ENCODE measurements around the gene RAB34. TPM values are rescaled to one million over a fixed set of nuclear protein-coding genes. Genes with fewer than 3 reads are reported as not detected.
A peak's percentile ranks its signal among the peaks of the same experiment; 100 is the strongest.

Gene RAB34
- total RNA-seq, 1 experiment from 2014 or later: 161 TPM

GRCh38 chr17:28741358-28742349, 24.0 kb upstream of the RAB34 start:
- peak overlapping the region; percentile 90 for H3K4me2 ChIP-seq
- no peaks in the 10 kb centered on the region for H3K27me3 ChIP-seq (ENCODE audit: insufficient read depth, low read depth)
- H3K27ac ChIP-seq: peak overlapping the region; percentile 96
- H3K9me2 ChIP-seq (ENCODE audit: insufficient read depth): no peaks in the 10 kb centered on the region
- H3K79me2 ChIP-seq (ENCODE audit: low read depth): peaks cover 26% of the 10 kb centered on the region
- H3K36me3 ChIP-seq (ENCODE audit: low read depth): peaks cover 5% of the 10 kb centered on the region
- H3K4me1 ChIP-seq (replicated peaks; ENCODE audit: insufficient read depth): peaks cover 32% of the 10 kb centered on the region
- peaks cover 45% of the 10 kb centered on the region for H3F3A ChIP-seq (ENCODE audit: insufficient read depth, low read depth)
- DNase-seq: no peak
- TF ChIP-seq, protein P1, sequence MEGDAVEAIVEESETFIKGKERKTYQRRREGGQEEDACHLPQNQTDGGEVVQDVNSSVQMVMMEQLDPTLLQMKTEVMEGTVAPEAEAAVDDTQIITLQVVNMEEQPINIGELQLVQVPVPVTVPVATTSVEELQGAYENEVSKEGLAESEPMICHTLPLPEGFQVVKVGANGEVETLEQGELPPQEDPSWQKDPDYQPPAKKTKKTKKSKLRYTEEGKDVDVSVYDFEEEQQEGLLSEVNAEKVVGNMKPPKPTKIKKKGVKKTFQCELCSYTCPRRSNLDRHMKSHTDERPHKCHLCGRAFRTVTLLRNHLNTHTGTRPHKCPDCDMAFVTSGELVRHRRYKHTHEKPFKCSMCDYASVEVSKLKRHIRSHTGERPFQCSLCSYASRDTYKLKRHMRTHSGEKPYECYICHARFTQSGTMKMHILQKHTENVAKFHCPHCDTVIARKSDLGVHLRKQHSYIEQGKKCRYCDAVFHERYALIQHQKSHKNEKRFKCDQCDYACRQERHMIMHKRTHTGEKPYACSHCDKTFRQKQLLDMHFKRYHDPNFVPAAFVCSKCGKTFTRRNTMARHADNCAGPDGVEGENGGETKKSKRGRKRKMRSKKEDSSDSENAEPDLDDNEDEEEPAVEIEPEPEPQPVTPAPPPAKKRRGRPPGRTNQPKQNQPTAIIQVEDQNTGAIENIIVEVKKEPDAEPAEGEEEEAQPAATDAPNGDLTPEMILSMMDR (conservative IDR thresholded peaks at IDR 0.05): no peak
- TF ChIP-seq EZH2 (IDR thresholded peaks at IDR 0.05; ENCODE audit: low read depth): no peak
- ChIA-PET CTCF (interaction anchor here (2.2 kb wide), 1 partner anchor 14 kb away, joined by 28 read pairs; the partner anchor contains the start of genes NEK8 and TLCD1), POLR2A (ENCODE audit: unreplicated experiment) (no interaction called here)
- no peaks in the 10 kb centered on the region; the same call in 1 of the 2 replicates for H3K9me3 ChIP-seq (ENCODE audit: insufficient read depth, low read depth)
- no TSS peak for BruUV-seq (replicated peaks)
- H2AFZ ChIP-seq: no peak overlapping the region
- H3K4me3 ChIP-seq: no peak overlapping the region
- intact Hi-C loops (cut with micrococcal nuclease; ENCODE audit: unreplicated experiment): no loop called here
- no peaks in the 10 kb centered on the region; the same call in 1 of the 2 replicates for H4K20me1 ChIP-seq (ENCODE audit: insufficient read depth)

DNA sequence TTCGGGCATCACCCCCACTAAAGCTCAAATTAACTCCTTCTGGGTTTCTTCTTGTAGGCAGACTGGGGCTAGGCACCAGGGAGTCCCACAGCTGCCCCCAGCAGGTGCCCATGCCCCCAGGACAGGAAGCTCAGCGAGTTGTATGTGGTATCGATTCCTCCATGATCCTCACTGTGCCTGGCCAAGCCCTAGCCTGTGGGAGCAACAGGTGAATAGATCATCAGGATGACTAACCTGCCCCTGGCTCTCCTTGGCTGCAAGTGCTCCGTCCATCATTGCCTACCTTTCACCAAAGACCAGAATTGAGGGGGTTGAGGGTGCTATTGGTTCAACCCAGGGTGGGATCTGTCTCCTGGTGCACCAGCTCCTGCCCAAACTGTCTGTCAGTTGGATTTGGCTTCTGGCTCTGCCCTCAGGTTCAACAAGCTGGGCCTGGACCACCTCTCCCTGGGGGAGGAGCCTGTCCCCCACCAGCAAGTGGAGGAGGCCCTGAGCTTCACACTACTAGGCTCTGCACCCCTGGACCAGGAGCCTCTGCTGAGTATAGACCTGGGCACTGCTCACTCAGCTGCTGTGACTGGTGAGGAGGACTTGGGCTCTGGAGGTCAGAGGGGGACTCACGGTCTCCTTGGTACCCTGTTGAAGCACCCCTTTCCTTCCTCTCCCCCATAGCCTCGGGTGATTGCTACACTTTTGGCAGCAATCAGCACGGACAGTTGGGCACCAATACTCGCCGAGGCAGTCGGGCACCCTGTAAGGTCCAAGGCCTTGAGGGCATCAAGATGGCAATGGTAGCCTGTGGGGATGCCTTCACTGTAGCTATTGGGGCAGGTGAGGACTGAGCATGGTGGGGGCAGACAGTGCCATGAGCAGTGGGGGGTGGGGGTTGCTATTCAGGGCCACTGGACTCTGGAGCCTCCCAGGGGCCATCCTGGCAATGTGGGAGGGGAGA, 23.0 kb upstream of the RAB34 start:
- Histone ChIP-seq H3K4me3 (no peak overlapping the region), H3K4me2 (no peak overlapping the region), H2AFZ (no peak overlapping the region), H3K4me1 (replicated peaks; ENCODE audit: insufficient read depth) (peaks cover 27% of the 10 kb centered on the region), H3K27me3 (ENCODE audit: insufficient read depth, low read depth) (no peaks in the 10 kb centered on the region), H3F3A (ENCODE audit: insufficient read depth, low read depth) (peaks cover 36% of the 10 kb centered on the region), H3K27ac (no peak overlapping the region), H4K20me1 (ENCODE audit: insufficient read depth) (no peaks in the 10 kb centered on the region; the same call in 1 of the 2 replicates), H3K9me3 (ENCODE audit: insufficient read depth, low read depth) (no peaks in the 10 kb centered on the region; the same call in 1 of the 2 replicates), H3K36me3 (ENCODE audit: low read depth) (peaks cover 5% of the 10 kb centered on the region), H3K79me2 (ENCODE audit: low read depth) (peaks cover 18% of the 10 kb centered on the region), H3K9me2 (ENCODE audit: insufficient read depth) (no peaks in the 10 kb centered on the region)
- no TSS peak for BruUV-seq (replicated peaks)
- intact Hi-C loops (cut with micrococcal nuclease; ENCODE audit: unreplicated experiment): no loop called here
- ChIA-PET POLR2A (ENCODE audit: unreplicated experiment) (no interaction called here), CTCF (no interaction called here)
- TF ChIP-seq, protein P1 (conservative IDR thresholded peaks at IDR 0.05): no peak
- no peak for TF ChIP-seq EZH2 (IDR thresholded peaks at IDR 0.05; ENCODE audit: low read depth)
- no peak for DNase-seq
